ENCODE results near the gene SIPA1L2. TPM values are rescaled to one million over a fixed set of nuclear protein-coding genes. Genes with fewer than 3 reads are reported as not detected.
A peak's percentile ranks its signal among the peaks of the same experiment; 100 is the strongest.

The SIPA1L2 gene
- total RNA-seq, 1 donor from 2014 or later: 18.1 TPM

GRCh38 chr1:232630894-232631195, 912 bp upstream of the SIPA1L2 start:
- no peaks in the 10 kb centered on the region for H3K36me3 ChIP-seq
- TF ChIP-seq CTCF (IDR thresholded peaks at IDR 0.05): no peak
- H3K9me3 ChIP-seq: no peaks in the 10 kb centered on the region
- no peaks in the 10 kb centered on the region for H3K4me1 ChIP-seq
- DNase-seq (ENCODE audit: low spot score in 2 of 2): no peak
- H3K4me3 ChIP-seq: peak overlapping the region; percentile 78 to 80
- H3K27me3 ChIP-seq: no peaks in the 10 kb centered on the region
- peak overlapping the region; percentile 88 to 92 for H3K27ac ChIP-seq
- intact Hi-C loops (cut with DNase I): loop anchor here (1.0 to 10.0 kb wide), 3 partner anchors 136 to 319 kb away; partner anchors contain the start of gene NTPCR

- intact Hi-C loops (cut with DNase I): loop anchor here (1.0 to 10.0 kb wide), 4 partner anchors 138 to 487 kb away; partner anchors contain the start of gene NTPCR
- no peak for TF ChIP-seq CTCF (IDR thresholded peaks at IDR 0.05)
These were observed 485 bp downstream of the SIPA1L2 start for GRCh38 chr1:232629250-232630046.

GRCh38 chr1:232628335-232629249, 1.3 kb downstream of the SIPA1L2 start:
- no peaks in the 10 kb centered on the region for H3K4me1 ChIP-seq
- H3K27me3 ChIP-seq: no peaks in the 10 kb centered on the region
- peak in 1 of 3 experiments; percentile 46 for TF ChIP-seq CTCF (IDR thresholded peaks at IDR 0.05)
- peak overlapping the region; percentile 78 to 80 for H3K4me3 ChIP-seq
- H3K27ac ChIP-seq: peak overlapping the region in 1 of 2 donors; percentile 92
- no peaks in the 10 kb centered on the region for H3K36me3 ChIP-seq
- no peaks in the 10 kb centered on the region for H3K9me3 ChIP-seq
- intact Hi-C loops (cut with DNase I): loop anchor here (5.0 kb wide), 1 partner anchor 486 kb away; no protein-coding TSS in a partner anchor
- no peak for DNase-seq (ENCODE audit: low spot score in 2 of 2)

More at GRCh38 chr1:232629250-232630046, 485 bp downstream of the SIPA1L2 start:
- Histone ChIP-seq H3K27ac (peak overlapping the region; percentile 44 to 92), H3K27me3 (no peaks in the 10 kb centered on the region), H3K9me3 (no peaks in the 10 kb centered on the region), H3K4me3 (peak overlapping the region; percentile 78 to 80), H3K4me1 (no peaks in the 10 kb centered on the region), H3K36me3 (no peaks in the 10 kb centered on the region)
- peak in 1 of 2 donors; percentile 75 for DNase-seq (ENCODE audit: low spot score in 2 of 2)

- intact Hi-C loops (cut with DNase I): loop anchor here (2.0 to 5.0 kb wide), 2 partner anchors 485 to 761 kb away; no protein-coding TSS in a partner anchor
- no peak for DNase-seq (ENCODE audit: low spot score in 2 of 2)
- H3K36me3 ChIP-seq: no peaks in the 10 kb centered on the region
- no peaks in the 10 kb centered on the region for H3K9me3 ChIP-seq
- no peaks in the 10 kb centered on the region for H3K27me3 ChIP-seq
- peak in 1 of 3 experiments; percentile 16 for TF ChIP-seq CTCF (IDR thresholded peaks at IDR 0.05)
- H3K4me1 ChIP-seq: no peaks in the 10 kb centered on the region
- H3K4me3 ChIP-seq: peak overlapping the region in 1 of 2 donors; percentile 78
- no peak overlapping the region for H3K27ac ChIP-seq
These were observed 2.1 kb downstream of the SIPA1L2 start for GRCh38 chr1:232627645-232628334.

GRCh38 chr1:232627171-232627570, 2.8 kb downstream of the SIPA1L2 start:
- no peak overlapping the region for H3K4me3 ChIP-seq
- intact Hi-C loops (cut with DNase I): loop anchor here (2.0 to 5.0 kb wide), 2 partner anchors 485 to 760 kb away; no protein-coding TSS in a partner anchor
- no peaks in the 10 kb centered on the region for H3K9me3 ChIP-seq
- DNase-seq (ENCODE audit: low spot score in 2 of 2): no peak
- TF ChIP-seq CTCF (IDR thresholded peaks at IDR 0.05): no peak
- no peaks in the 10 kb centered on the region for H3K36me3 ChIP-seq
- no peak overlapping the region for H3K27ac ChIP-seq
- H3K27me3 ChIP-seq: no peaks in the 10 kb centered on the region
- no peaks in the 10 kb centered on the region for H3K4me1 ChIP-seq

All from ascending aorta (tissue), 2 donors.